ENCODE measurements around the gene ELAVL4. TPM values are rescaled to one million over a fixed set of nuclear protein-coding genes. Genes with fewer than 3 reads are reported as not detected.

The ELAVL4 gene
- total RNA-seq, 1 donor from 2014 or later, result 2.5 TPM

- Mint-ChIP-seq H3K4me3 (no peak overlapping the region), H3K9me3 (no peaks in the 10 kb centered on the region), H3K27me3 (peaks cover 29% of the 10 kb centered on the region), H3K36me3 (no peaks in the 10 kb centered on the region), H3K27ac (no peak overlapping the region), H3K4me1 (ENCODE audit: unreplicated experiment) (peaks cover 8% of the 10 kb centered on the region)
- no peak for TF ChIP-seq CTCF (conservative IDR thresholded peaks at IDR 0.05)
- no peak for DNase-seq (ENCODE audit: extremely low spot score, unreplicated experiment)
Measured at GRCh38 chr1:50106095-50106761, 2.5 kb upstream of the ELAVL4 start.

- no peaks in the 10 kb centered on the region for H3K36me3 Mint-ChIP-seq
- H3K4me3 Mint-ChIP-seq, result peak overlapping the region; percentile 67
- peaks cover 26% of the 10 kb centered on the region for H3K27me3 Mint-ChIP-seq
- no peak for TF ChIP-seq CTCF (conservative IDR thresholded peaks at IDR 0.05)
- H3K27ac Mint-ChIP-seq, result no peak overlapping the region
- H3K9me3 Mint-ChIP-seq, result no peaks in the 10 kb centered on the region
- peaks cover 8% of the 10 kb centered on the region for H3K4me1 Mint-ChIP-seq (ENCODE audit: unreplicated experiment)
- DNase-seq (ENCODE audit: extremely low spot score, unreplicated experiment), result no peak
Measured at GRCh38 chr1:50109116-50109515, 396 bp downstream of the ELAVL4 start.

- Mint-ChIP-seq H3K27ac (no peak overlapping the region), H3K27me3 (peaks cover 26% of the 10 kb centered on the region), H3K9me3 (no peaks in the 10 kb centered on the region), H3K4me1 (ENCODE audit: unreplicated experiment) (peaks cover 8% of the 10 kb centered on the region), H3K4me3 (peak overlapping the region; percentile 67), H3K36me3 (no peaks in the 10 kb centered on the region)
- no peak for TF ChIP-seq CTCF (conservative IDR thresholded peaks at IDR 0.05)
- no peak for DNase-seq (ENCODE audit: extremely low spot score, unreplicated experiment)
Measured at GRCh38 chr1:50109647-50110075, 941 bp downstream of the ELAVL4 start.

- Mint-ChIP-seq H3K4me3 (peak overlapping the region; percentile 67), H3K9me3 (no peaks in the 10 kb centered on the region), H3K4me1 (ENCODE audit: unreplicated experiment) (peaks cover 8% of the 10 kb centered on the region), H3K27ac (no peak overlapping the region), H3K36me3 (no peaks in the 10 kb centered on the region), H3K27me3 (peaks cover 26% of the 10 kb centered on the region)
- no peak for TF ChIP-seq CTCF (conservative IDR thresholded peaks at IDR 0.05)
- DNase-seq (ENCODE audit: extremely low spot score, unreplicated experiment), result no peak
Measured at GRCh38 chr1:50110151-50110550, 1.4 kb downstream of the ELAVL4 start.

GRCh38 chr1:50110656-50111055 is 1.9 kb downstream of the ELAVL4 start:
- H3K4me1 Mint-ChIP-seq (ENCODE audit: unreplicated experiment), result peaks cover 8% of the 10 kb centered on the region
- H3K27me3 Mint-ChIP-seq, result peaks cover 22% of the 10 kb centered on the region
- H3K4me3 Mint-ChIP-seq, result peak overlapping the region; percentile 67
- no peak for DNase-seq (ENCODE audit: extremely low spot score, unreplicated experiment)
- no peak for TF ChIP-seq CTCF (conservative IDR thresholded peaks at IDR 0.05)
- no peaks in the 10 kb centered on the region for H3K36me3 Mint-ChIP-seq
- peak overlapping the region; percentile 52 for H3K27ac Mint-ChIP-seq
- no peaks in the 10 kb centered on the region for H3K9me3 Mint-ChIP-seq

All from type B pancreatic cell (in vitro differentiated cells).